NT2/D1 (cell line): ENCODE results near the gene DLG2.

ENCODE experiments used
- DNase-seq: peaks from one replicate; pipeline ENCODE4 v3.0.0-alpha.2; 2011; ENCODE audit warnings: low read depth, low spot score
- H3K27me3 ChIP-seq: 2 replicates; pipeline ENCODE4 v1.6.0; 2011; ENCODE audit warnings: mild to moderate bottlenecking; ENCODE audit not compliant: insufficient read length, insufficient read depth
- H3K36me3 ChIP-seq: 2 replicates; pipeline ENCODE4 v1.6.1; 2011; ENCODE audit warnings: mild to moderate bottlenecking, low read length, mixed read lengths; ENCODE audit not compliant: insufficient read depth, insufficient read length
- H3K4me1 ChIP-seq: 2 replicates; pipeline ENCODE4 v1.5.1; 2011; ENCODE audit not compliant: insufficient read depth, insufficient read length
- H3K4me3 ChIP-seq: 2 replicates; pipeline ENCODE4 v1.5.1; 2011; ENCODE audit warnings: low read depth; ENCODE audit not compliant: insufficient read length
- H3K9ac ChIP-seq: 2 replicates; pipeline ENCODE4 v1.6.0; 2011; ENCODE audit warnings: low read depth; ENCODE audit not compliant: insufficient read length
- H3K9me3 ChIP-seq: 2 replicates; pipeline ENCODE4 v1.5.1; 2011; ENCODE audit warnings: mild to moderate bottlenecking, low read length; ENCODE audit not compliant: insufficient read depth
- SUZ12 ChIP-seq: IDR thresholded peaks from 2 replicates; pipeline ENCODE4 v1.6.1; 2011; ENCODE audit not compliant: insufficient read length, insufficient read depth; ENCODE audit errors: extremely low read depth
- YY1 ChIP-seq: IDR thresholded peaks from 2 replicates; pipeline ENCODE4 v1.6.1; 2011; ENCODE audit not compliant: insufficient read length, insufficient read depth
- ZNF274 ChIP-seq: IDR thresholded peaks from 2 replicates; pipeline ENCODE4 v1.6.1; 2011; ENCODE audit warnings: mild to moderate bottlenecking, low read depth, low read length

DLG2 gene

DNA sequence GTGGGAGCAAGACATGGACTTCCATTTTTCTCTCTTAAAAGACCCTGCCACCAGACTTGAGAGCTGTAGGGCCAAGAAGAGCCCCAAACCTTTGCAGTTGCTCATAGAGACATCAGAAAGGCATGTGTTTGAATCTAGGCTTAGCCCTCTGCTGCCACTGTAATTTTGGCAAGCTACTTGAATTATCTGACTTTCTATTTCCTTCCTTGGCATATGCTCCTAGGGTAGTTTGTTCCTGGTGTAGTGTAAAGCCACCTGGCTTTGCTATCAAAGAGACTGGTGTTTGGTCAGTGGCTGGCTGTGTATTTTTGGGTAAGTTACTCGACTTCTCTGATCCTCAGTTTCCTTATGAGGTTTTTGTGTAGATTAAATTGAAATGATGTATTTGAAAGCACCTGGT lies 2088.9 kb downstream of the DLG2 start:
- TF ChIP-seq ZNF274 (no peak), YY1 (no peak), SUZ12 (no peak)
- Histone ChIP-seq H3K4me3 (no peak overlapping the region), H3K9me3 (no peaks in the 10 kb centered on the region), H3K9ac (no peak overlapping the region), H3K36me3 (no peaks in the 10 kb centered on the region), H3K4me1 (no peaks in the 10 kb centered on the region), H3K27me3 (no peaks in the 10 kb centered on the region)
- DNase-seq = no peak

DNA sequence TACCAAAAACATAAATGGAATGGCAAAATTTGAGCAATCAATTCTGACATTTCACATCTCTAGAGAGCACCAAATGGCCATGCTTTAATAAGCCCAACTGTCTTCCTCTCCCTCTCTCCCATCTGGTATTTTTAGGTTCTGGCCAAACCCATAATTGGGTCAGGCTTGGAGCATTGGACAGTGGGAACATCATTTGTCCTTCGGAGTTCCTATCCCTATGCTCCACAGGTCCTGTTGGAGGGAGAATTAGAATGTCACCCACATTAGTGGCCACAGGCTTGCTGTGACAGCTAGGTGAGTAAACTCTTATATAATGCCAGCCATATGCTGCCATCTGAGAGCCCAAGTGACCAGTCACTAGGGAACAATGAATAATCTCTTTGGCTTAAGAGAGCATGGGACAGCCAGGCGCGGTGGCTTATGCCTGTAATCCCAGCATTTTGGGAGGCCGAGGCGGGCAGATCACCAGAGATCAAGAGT lies 2090.0 kb downstream of the DLG2 start:
- no peaks in the 10 kb centered on the region for H3K9me3 ChIP-seq
- H3K4me1 ChIP-seq = no peaks in the 10 kb centered on the region
- H3K27me3 ChIP-seq = no peaks in the 10 kb centered on the region
- no peak overlapping the region for H3K4me3 ChIP-seq
- no peaks in the 10 kb centered on the region for H3K36me3 ChIP-seq
- DNase-seq = no peak
- TF ChIP-seq ZNF274 (no peak), SUZ12 (no peak), YY1 (no peak)
- no peak overlapping the region for H3K9ac ChIP-seq

DNA sequence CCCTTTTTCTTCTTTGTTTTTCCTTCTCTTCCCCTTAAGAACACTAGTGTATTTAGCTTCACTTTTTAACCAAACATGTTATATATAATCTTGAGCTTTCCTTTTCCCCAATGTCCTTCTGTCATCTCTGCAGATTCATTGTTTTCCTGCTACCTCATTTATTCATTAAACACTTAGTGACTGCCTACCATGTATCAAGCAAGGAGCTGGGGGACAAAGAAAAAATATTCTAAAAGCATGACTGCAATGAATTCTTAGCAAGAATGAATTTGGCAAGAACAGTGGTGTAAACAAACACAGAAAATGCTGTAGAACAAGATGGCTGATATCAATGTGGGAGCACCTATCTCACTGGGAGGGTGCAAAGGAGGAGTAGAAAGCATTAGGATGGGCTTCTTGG lies 2094.0 kb downstream of the DLG2 start:
- H3K4me1 ChIP-seq = no peaks in the 10 kb centered on the region
- H3K9me3 ChIP-seq = no peaks in the 10 kb centered on the region
- TF ChIP-seq SUZ12 (no peak), YY1 (no peak), ZNF274 (no peak)
- no peaks in the 10 kb centered on the region for H3K27me3 ChIP-seq
- H3K9ac ChIP-seq = no peak overlapping the region
- no peak overlapping the region for H3K4me3 ChIP-seq
- no peaks in the 10 kb centered on the region for H3K36me3 ChIP-seq
- no peak for DNase-seq

DNA sequence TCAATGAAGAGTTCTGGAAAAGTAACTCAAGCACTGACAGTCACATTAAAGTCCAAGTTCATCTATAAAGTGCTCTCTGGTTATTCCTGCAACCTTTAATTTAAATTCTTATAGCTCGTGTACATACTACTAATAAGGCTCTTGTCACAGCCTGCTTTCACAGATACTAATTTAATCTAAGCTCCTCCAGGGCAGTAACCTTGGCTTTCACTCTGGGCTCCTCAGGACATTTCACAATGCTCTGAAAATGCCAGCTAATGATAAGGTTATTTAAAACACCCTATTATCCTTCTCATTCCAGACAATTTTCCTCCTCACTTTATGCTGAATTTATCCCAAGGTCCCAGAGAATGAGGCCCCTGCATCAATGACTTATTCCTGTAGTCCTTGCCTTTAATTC lies 2098.3 kb downstream of the DLG2 start:
- no peaks in the 10 kb centered on the region for H3K9me3 ChIP-seq

DNA sequence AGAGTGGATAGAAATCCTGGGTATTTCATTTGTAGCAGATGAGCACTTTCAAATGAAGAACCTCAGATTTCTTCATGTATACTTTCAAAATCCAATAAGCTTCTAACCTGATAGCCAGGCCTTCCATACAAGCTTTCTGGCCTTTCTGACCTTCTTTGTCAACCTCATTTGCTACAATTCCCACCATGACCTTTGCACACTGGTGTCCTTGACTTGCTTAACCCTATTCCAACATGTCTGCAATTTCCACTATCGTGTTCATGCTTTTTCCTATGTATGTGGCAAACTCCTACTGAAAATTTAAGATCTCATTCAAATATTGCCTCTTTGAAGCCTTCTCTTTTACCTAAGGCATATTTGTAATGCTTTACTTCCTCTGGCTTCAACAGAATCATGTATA lies 2098.9 kb downstream of the DLG2 start:
- Histone ChIP-seq H3K27me3 (no peaks in the 10 kb centered on the region), H3K9ac (no peak overlapping the region), H3K4me1 (no peaks in the 10 kb centered on the region), H3K4me3 (no peak overlapping the region), H3K36me3 (no peaks in the 10 kb centered on the region), H3K9me3 (no peaks in the 10 kb centered on the region)
- DNase-seq = no peak
- no peak for TF ChIP-seq ZNF274

More for the DNA sequence above, 2098.3 kb downstream of the DLG2 start:
- no peak for TF ChIP-seq YY1
- no peak for TF ChIP-seq ZNF274
- no peak for TF ChIP-seq SUZ12
- no peak overlapping the region for H3K4me3 ChIP-seq
- H3K36me3 ChIP-seq = no peaks in the 10 kb centered on the region
- no peaks in the 10 kb centered on the region for H3K27me3 ChIP-seq
- no peak for DNase-seq
- H3K9ac ChIP-seq = no peak overlapping the region
- no peaks in the 10 kb centered on the region for H3K4me1 ChIP-seq

DNA sequence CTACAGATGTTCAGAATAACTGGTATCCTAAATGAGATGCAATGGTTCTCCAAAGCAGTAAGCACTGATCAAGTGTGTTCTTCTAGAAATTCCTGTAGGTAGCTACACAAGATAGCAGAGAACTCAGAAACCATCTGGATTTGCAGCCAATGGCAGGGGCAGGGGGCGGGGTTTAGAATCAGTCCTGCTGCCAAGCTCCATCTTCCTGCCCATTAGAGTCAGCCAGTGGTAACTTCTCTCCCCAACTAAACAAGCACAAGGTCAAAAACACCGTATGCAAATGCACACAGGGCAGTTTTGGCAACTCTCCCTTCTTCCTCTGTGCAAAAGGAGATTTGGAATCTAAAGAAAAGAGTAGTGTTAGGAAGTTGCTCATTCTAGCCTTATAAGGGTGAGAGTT lies 2103.5 kb downstream of the DLG2 start:
- DNase-seq = no peak
- Histone ChIP-seq H3K4me3 (no peak overlapping the region), H3K9me3 (peaks cover 6% of the 10 kb centered on the region; the same call in 1 of the 2 replicates), H3K27me3 (no peaks in the 10 kb centered on the region), H3K36me3 (no peaks in the 10 kb centered on the region), H3K9ac (no peak overlapping the region), H3K4me1 (no peaks in the 10 kb centered on the region)
- TF ChIP-seq YY1 (no peak), SUZ12 (no peak), ZNF274 (no peak)

DNA sequence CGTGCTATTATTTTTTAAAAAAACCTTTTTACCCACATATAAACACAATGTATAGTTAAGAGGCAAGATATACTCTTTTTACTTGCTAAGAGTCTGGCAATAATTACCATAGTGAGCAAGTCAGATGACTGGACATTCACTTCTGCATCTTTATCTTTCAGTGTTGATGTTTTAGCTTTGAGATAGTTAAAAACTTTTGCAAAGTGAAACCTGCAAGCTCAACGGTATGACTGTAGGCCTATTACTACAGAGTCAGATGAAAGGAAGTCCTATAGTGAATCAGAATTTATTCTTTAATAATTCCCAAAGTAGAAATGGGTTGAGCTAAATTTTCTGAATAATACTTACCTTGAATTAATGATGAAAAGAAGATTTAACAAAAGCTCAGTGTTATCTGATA lies 2104.2 kb downstream of the DLG2 start:
- H3K36me3 ChIP-seq = no peaks in the 10 kb centered on the region
- no peaks in the 10 kb centered on the region for H3K4me1 ChIP-seq
- DNase-seq = no peak
- no peaks in the 10 kb centered on the region for H3K27me3 ChIP-seq
- peaks cover 9% of the 10 kb centered on the region; the same call in 1 of the 2 replicates for H3K9me3 ChIP-seq
- H3K9ac ChIP-seq = no peak overlapping the region
- no peak overlapping the region for H3K4me3 ChIP-seq
- no peak for TF ChIP-seq SUZ12
- TF ChIP-seq ZNF274 = no peak
- no peak for TF ChIP-seq YY1
